ENCODE measurements around the gene ROBO1. TPM values are rescaled to one million over a fixed set of nuclear protein-coding genes. Genes with fewer than 3 reads are reported as not detected.

The ROBO1 gene
- total RNA-seq, 1 donor = 69.8 TPM

- H3K4me1 ChIP-seq (ENCODE audit: insufficient read depth, low read length) = no peaks in the 10 kb centered on the region
- DNase-seq (ENCODE audit: insufficient read length, low spot score, missing footprints) = no peak
- TF ChIP-seq CTCF (IDR thresholded peaks at IDR 0.05; ENCODE audit: extremely low read depth, low read depth, low read length) = no peak
- no peaks in the 10 kb centered on the region for H3K79me2 ChIP-seq (ENCODE audit: insufficient read depth, low read length)
- no peak overlapping the region for H3K4me3 ChIP-seq (ENCODE audit: insufficient read depth, low read length)
- H2AFZ ChIP-seq (ENCODE audit: low read length) = no peak overlapping the region
- no peaks in the 10 kb centered on the region for H3K9me3 ChIP-seq (ENCODE audit: low read depth, low read length)
- no peaks in the 10 kb centered on the region for H3K36me3 ChIP-seq (ENCODE audit: insufficient read depth, low read length)
- H3K27ac ChIP-seq (ENCODE audit: low read depth, low read length) = no peak overlapping the region
- no peaks in the 10 kb centered on the region for H3K27me3 ChIP-seq (ENCODE audit: insufficient read depth, low read length)
- no peaks in the 10 kb centered on the region for H4K20me1 ChIP-seq (ENCODE audit: insufficient read depth, low read length)
- no peak overlapping the region for H3K4me2 ChIP-seq (ENCODE audit: insufficient read depth, low read length)
Measured at GRCh38 chr3:79654019-79654418, 113.8 kb downstream of the ROBO1 start.

GRCh38 chr3:79653266-79653830, 114.5 kb downstream of the ROBO1 start:
- Histone ChIP-seq H3K36me3 (ENCODE audit: insufficient read depth, low read length) (no peaks in the 10 kb centered on the region), H3K4me2 (ENCODE audit: insufficient read depth, low read length) (no peak overlapping the region), H3K4me1 (ENCODE audit: insufficient read depth, low read length) (no peaks in the 10 kb centered on the region), H3K27ac (ENCODE audit: low read depth, low read length) (no peak overlapping the region), H4K20me1 (ENCODE audit: insufficient read depth, low read length) (no peaks in the 10 kb centered on the region), H3K9me3 (ENCODE audit: low read depth, low read length) (no peaks in the 10 kb centered on the region), H3K4me3 (ENCODE audit: insufficient read depth, low read length) (no peak overlapping the region), H3K27me3 (ENCODE audit: insufficient read depth, low read length) (no peaks in the 10 kb centered on the region), H3K79me2 (ENCODE audit: insufficient read depth, low read length) (no peaks in the 10 kb centered on the region), H2AFZ (ENCODE audit: low read length) (no peak overlapping the region)
- TF ChIP-seq CTCF (IDR thresholded peaks at IDR 0.05; ENCODE audit: extremely low read depth, low read depth, low read length) = no peak
- DNase-seq (ENCODE audit: insufficient read length, low spot score, missing footprints) = no peak

- H3K4me1 ChIP-seq (ENCODE audit: insufficient read depth, low read length) = no peaks in the 10 kb centered on the region
- no peaks in the 10 kb centered on the region for H4K20me1 ChIP-seq (ENCODE audit: insufficient read depth, low read length)
- no peak overlapping the region for H3K4me3 ChIP-seq (ENCODE audit: insufficient read depth, low read length)
- H3K27ac ChIP-seq (ENCODE audit: low read depth, low read length) = no peak overlapping the region
- no peaks in the 10 kb centered on the region for H3K79me2 ChIP-seq (ENCODE audit: insufficient read depth, low read length)
- no peak overlapping the region for H2AFZ ChIP-seq (ENCODE audit: low read length)
- no peaks in the 10 kb centered on the region for H3K27me3 ChIP-seq (ENCODE audit: insufficient read depth, low read length)
- no peak overlapping the region for H3K4me2 ChIP-seq (ENCODE audit: insufficient read depth, low read length)
- no peak for DNase-seq (ENCODE audit: insufficient read length, low spot score, missing footprints)
- no peaks in the 10 kb centered on the region for H3K36me3 ChIP-seq (ENCODE audit: insufficient read depth, low read length)
- H3K9me3 ChIP-seq (ENCODE audit: low read depth, low read length) = no peaks in the 10 kb centered on the region
- TF ChIP-seq CTCF (IDR thresholded peaks at IDR 0.05; ENCODE audit: extremely low read depth, low read depth, low read length) = no peak
Measured at GRCh38 chr3:79651536-79652065, 116.2 kb downstream of the ROBO1 start.

- H4K20me1 ChIP-seq (ENCODE audit: insufficient read depth, low read length) = no peaks in the 10 kb centered on the region
- H3K27me3 ChIP-seq (ENCODE audit: insufficient read depth, low read length) = no peaks in the 10 kb centered on the region
- H3K4me1 ChIP-seq (ENCODE audit: insufficient read depth, low read length) = no peaks in the 10 kb centered on the region
- H3K4me3 ChIP-seq (ENCODE audit: insufficient read depth, low read length) = no peak overlapping the region
- H2AFZ ChIP-seq (ENCODE audit: low read length) = no peak overlapping the region
- no peak overlapping the region for H3K4me2 ChIP-seq (ENCODE audit: insufficient read depth, low read length)
- no peaks in the 10 kb centered on the region for H3K36me3 ChIP-seq (ENCODE audit: insufficient read depth, low read length)
- TF ChIP-seq CTCF (IDR thresholded peaks at IDR 0.05; ENCODE audit: extremely low read depth, low read depth, low read length) = no peak
- no peak overlapping the region for H3K27ac ChIP-seq (ENCODE audit: low read depth, low read length)
- no peaks in the 10 kb centered on the region for H3K79me2 ChIP-seq (ENCODE audit: insufficient read depth, low read length)
- DNase-seq (ENCODE audit: insufficient read length, low spot score, missing footprints) = no peak
- H3K9me3 ChIP-seq (ENCODE audit: low read depth, low read length) = no peaks in the 10 kb centered on the region
Measured at GRCh38 chr3:79639855-79640254, 127.9 kb downstream of the ROBO1 start.
